Neural cell (in vitro differentiated cells): Measurements from ENCODE around the gene BET1L.

ENCODE experiments used
- TF ChIP-seq, protein P1 (sequence below): fragments of 450-650 bp; IDR thresholded peaks from 2 replicates; pipeline ENCODE4 v1.5.1; 2014; ENCODE audit warnings: antibody characterized with exemption, mild to moderate bottlenecking, moderate library complexity; ENCODE audit not compliant: poor library complexity, severe bottlenecking
- TF ChIP-seq, protein P2 (sequence below): IDR thresholded peaks from 2 replicates; pipeline ENCODE4 v1.6.1; 2012; ENCODE audit warnings: borderline replicate concordance

DNA sequence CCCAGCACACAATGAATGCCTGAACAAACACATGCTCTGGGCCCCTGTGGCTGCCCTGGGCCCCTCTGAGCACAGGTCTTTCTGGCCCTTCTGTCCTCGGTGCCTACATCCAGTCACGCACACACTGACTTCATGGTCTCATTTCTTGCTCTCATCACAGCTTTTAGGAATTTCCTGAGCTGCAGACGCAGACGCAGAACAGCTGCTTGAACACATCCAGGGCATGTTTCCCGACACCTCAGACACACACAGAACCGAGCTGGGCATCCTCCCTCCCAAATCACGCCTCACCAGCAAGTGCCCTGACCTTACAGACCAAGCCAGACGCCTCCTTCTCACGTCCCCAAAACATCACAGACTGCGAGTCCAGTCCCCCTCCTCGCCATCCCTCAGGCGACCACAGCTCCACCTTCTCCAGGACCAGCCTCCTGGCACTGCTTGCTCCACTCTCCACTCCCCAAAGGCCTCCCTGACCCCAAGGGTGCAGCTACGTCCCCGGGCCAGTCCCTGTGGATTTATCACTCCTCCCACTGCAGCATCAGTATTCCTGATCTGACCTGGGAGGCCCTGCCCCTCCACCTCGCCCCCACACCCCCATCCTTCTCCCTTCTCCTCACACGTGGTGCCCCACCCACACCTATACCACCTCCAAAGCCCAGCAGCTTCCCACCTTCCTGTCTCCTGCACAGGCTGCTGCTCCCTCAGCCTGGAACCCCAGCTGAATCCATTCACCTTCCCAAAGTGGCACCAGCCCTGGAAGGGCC, 16.0 kb upstream of the BET1L start:
- TF ChIP-seq, protein P1, sequence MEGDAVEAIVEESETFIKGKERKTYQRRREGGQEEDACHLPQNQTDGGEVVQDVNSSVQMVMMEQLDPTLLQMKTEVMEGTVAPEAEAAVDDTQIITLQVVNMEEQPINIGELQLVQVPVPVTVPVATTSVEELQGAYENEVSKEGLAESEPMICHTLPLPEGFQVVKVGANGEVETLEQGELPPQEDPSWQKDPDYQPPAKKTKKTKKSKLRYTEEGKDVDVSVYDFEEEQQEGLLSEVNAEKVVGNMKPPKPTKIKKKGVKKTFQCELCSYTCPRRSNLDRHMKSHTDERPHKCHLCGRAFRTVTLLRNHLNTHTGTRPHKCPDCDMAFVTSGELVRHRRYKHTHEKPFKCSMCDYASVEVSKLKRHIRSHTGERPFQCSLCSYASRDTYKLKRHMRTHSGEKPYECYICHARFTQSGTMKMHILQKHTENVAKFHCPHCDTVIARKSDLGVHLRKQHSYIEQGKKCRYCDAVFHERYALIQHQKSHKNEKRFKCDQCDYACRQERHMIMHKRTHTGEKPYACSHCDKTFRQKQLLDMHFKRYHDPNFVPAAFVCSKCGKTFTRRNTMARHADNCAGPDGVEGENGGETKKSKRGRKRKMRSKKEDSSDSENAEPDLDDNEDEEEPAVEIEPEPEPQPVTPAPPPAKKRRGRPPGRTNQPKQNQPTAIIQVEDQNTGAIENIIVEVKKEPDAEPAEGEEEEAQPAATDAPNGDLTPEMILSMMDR: no peak
- TF ChIP-seq, protein P2, sequence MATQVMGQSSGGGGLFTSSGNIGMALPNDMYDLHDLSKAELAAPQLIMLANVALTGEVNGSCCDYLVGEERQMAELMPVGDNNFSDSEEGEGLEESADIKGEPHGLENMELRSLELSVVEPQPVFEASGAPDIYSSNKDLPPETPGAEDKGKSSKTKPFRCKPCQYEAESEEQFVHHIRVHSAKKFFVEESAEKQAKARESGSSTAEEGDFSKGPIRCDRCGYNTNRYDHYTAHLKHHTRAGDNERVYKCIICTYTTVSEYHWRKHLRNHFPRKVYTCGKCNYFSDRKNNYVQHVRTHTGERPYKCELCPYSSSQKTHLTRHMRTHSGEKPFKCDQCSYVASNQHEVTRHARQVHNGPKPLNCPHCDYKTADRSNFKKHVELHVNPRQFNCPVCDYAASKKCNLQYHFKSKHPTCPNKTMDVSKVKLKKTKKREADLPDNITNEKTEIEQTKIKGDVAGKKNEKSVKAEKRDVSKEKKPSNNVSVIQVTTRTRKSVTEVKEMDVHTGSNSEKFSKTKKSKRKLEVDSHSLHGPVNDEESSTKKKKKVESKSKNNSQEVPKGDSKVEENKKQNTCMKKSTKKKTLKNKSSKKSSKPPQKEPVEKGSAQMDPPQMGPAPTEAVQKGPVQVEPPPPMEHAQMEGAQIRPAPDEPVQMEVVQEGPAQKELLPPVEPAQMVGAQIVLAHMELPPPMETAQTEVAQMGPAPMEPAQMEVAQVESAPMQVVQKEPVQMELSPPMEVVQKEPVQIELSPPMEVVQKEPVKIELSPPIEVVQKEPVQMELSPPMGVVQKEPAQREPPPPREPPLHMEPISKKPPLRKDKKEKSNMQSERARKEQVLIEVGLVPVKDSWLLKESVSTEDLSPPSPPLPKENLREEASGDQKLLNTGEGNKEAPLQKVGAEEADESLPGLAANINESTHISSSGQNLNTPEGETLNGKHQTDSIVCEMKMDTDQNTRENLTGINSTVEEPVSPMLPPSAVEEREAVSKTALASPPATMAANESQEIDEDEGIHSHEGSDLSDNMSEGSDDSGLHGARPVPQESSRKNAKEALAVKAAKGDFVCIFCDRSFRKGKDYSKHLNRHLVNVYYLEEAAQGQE: no peak
